ENCODE measurements around the gene ZNF335. TPM values are rescaled to one million over a fixed set of nuclear protein-coding genes. Genes with fewer than 3 reads are reported as not detected.
"Not testable (repeated sequence)": the region's sequence is repeated elsewhere in the genome, so short reads cannot be mapped to it uniquely, and the experiment has no call there.

Gene ZNF335
- polyA plus RNA-seq, 3 donors: 15.1 to 19.1 (median 15.6) TPM

- no peak for DNase-seq
These were observed 59.7 kb downstream of the ZNF335 start for GRCh38 chr20:45912344-45912682.

- DNase-seq: peak; percentile 77
These were observed 60.3 kb downstream of the ZNF335 start, which contains the start of gene PLTP for GRCh38 chr20:45911486-45912343. Gene PLTP, minus strand, starts transcription at chr20:45912155. Its CDS starts 703 bp downstream, at chr20:45911452.

- DNase-seq: peak; percentile 98
These were observed 61.1 kb downstream of the ZNF335 start for GRCh38 chr20:45910670-45911485.

- no peak for DNase-seq
These were observed 62.0 kb downstream of the ZNF335 start for GRCh38 chr20:45909817-45910669.

GRCh38 chr20:45909336-45909808, 62.6 kb downstream of the ZNF335 start:
- no peak for DNase-seq

GRCh38 chr20:45908084-45908483, 63.9 kb downstream of the ZNF335 start:
- no peak for DNase-seq

GRCh38 chr20:45907219-45907948, 64.6 kb downstream of the ZNF335 start:
- DNase-seq: no peak

- no peak for DNase-seq
These were observed 66.4 kb downstream of the ZNF335 start for GRCh38 chr20:45905505-45906079.

GRCh38 chr20:45904583-45905504, 67.2 kb downstream of the ZNF335 start:
- DNase-seq: no peak

GRCh38 chr20:45902199-45902701, 69.8 kb downstream of the ZNF335 start:
- DNase-seq: no peak

- not testable (repeated sequence) for DNase-seq
These were observed 70.7 kb downstream of the ZNF335 start for GRCh38 chr20:45901332-45901731.

- no peak for DNase-seq
These were observed 72.8 kb downstream of the ZNF335 start for GRCh38 chr20:45899046-45899835.

Other genes with a start within 250 kb of the ZNF335 start
- gene SPINT4, start 249.9 kb downstream of the ZNF335 start, polyA plus RNA-seq (ENCODE audit: insufficient read length in 3 of 3): not detected
- gene WFDC3, start 180.3 kb downstream of the ZNF335 start, polyA plus RNA-seq (ENCODE audit: insufficient read length in 3 of 3): 1 to 10 TPM in 2 of 3 donors, under 1 TPM in 1; 0.36 to 1.6 (median 1.4) TPM
- gene DNTTIP1, start 180.2 kb downstream of the ZNF335 start, polyA plus RNA-seq (ENCODE audit: insufficient read length in 3 of 3): 10 to 100 TPM; 34.8 to 40.1 (median 39.3) TPM
- 10 to 100 TPM; 60.5 to 78.8 (median 73.0) TPM for gene UBE2C, start 159.6 kb downstream of the ZNF335 start, polyA plus RNA-seq (ENCODE audit: insufficient read length in 3 of 3)
- gene TNNC2, start 144.9 kb downstream of the ZNF335 start, polyA plus RNA-seq (ENCODE audit: insufficient read length in 3 of 3): 1 to 10 TPM in 1 of 3 donors, under 1 TPM in 2; 0.39 to 3.7 (median 0.66) TPM
- gene SNX21, start 138.4 kb downstream of the ZNF335 start, polyA plus RNA-seq (ENCODE audit: insufficient read length in 3 of 3): 10 to 100 TPM; 16.1 to 18.4 (median 16.2) TPM
- gene ACOT8, start 114.8 kb downstream of the ZNF335 start, polyA plus RNA-seq (ENCODE audit: insufficient read length in 3 of 3): 10 to 100 TPM; 27.0 to 29.8 (median 28.1) TPM
- 1 to 10 TPM; 5.9 to 6.5 (median 6.1) TPM for gene ZSWIM3, start 114.6 kb downstream of the ZNF335 start, polyA plus RNA-seq (ENCODE audit: insufficient read length in 3 of 3)
- 10 to 100 TPM; 16.6 to 21.3 (median 17.1) TPM for gene ZSWIM1, start 91.0 kb downstream of the ZNF335 start, polyA plus RNA-seq (ENCODE audit: insufficient read length in 3 of 3)
- gene SPATA25, start 84.6 kb downstream of the ZNF335 start, polyA plus RNA-seq (ENCODE audit: insufficient read length in 3 of 3): 1 to 10 TPM; 3.5 to 9.4 (median 8.2) TPM
- 10 to 100 TPM in 2 of 3 donors, 1 to 10 TPM in 1; 8.8 to 10.2 (median 10.1) TPM for gene NEURL2, start 81.0 kb downstream of the ZNF335 start, polyA plus RNA-seq (ENCODE audit: insufficient read length in 3 of 3)
- gene CTSA, start 80.9 kb downstream of the ZNF335 start, polyA plus RNA-seq (ENCODE audit: insufficient read length in 3 of 3): 100 to 1,000 TPM; 126 to 146 (median 146) TPM
- 100 to 1,000 TPM; 140 to 161 (median 155) TPM for gene PLTP, start 60.0 kb downstream of the ZNF335 start, polyA plus RNA-seq (ENCODE audit: insufficient read length in 3 of 3)
- gene PCIF1, start 37.5 kb downstream of the ZNF335 start, polyA plus RNA-seq (ENCODE audit: insufficient read length in 3 of 3): 10 to 100 TPM; 46.1 to 56.9 (median 53.1) TPM
- 1 to 10 TPM in 1 of 3 donors, under 1 TPM in 2; 0.34 to 1.0 (median 0.35) TPM for gene MMP9, start 36.7 kb upstream of the ZNF335 start, polyA plus RNA-seq (ENCODE audit: insufficient read length in 3 of 3)
- gene SLC12A5, start 57.0 kb upstream of the ZNF335 start, polyA plus RNA-seq (ENCODE audit: insufficient read length in 3 of 3): 1 to 10 TPM; 2.3 to 3.4 (median 3.0) TPM
- 10 to 100 TPM; 60.7 to 62.7 (median 60.8) TPM for gene NCOA5, start 117.8 kb upstream of the ZNF335 start, polyA plus RNA-seq (ENCODE audit: insufficient read length in 3 of 3)
- 1 to 10 TPM; 3.8 to 5.7 (median 5.5) TPM for gene CD40, start 146.1 kb upstream of the ZNF335 start, polyA plus RNA-seq (ENCODE audit: insufficient read length in 3 of 3)